GM11168 (cell line): ENCODE results near the gene HOXA1.

Source experiments
- in situ Hi-C: fragments of 300-500 bp; cut with MboI; formaldehyde crosslinking; loops from one replicate; pipeline ENCODE4 v1.12.0; 2022; ENCODE audit warnings: low sequenced_read_pairs; ENCODE audit not compliant: unreplicated experiment

The HOXA1 gene

GRCh38 chr7:27095050-27095896 lies 527 bp downstream of the HOXA1 start:
- in situ Hi-C loops = loop anchor here (10.0 kb wide), 1 partner anchor 820 kb away; no protein-coding TSS in a partner anchor

- in situ Hi-C loops = loop anchor here (10.0 kb wide), 1 partner anchor 820 kb away; no protein-coding TSS in a partner anchor
Observed at GRCh38 chr7:27094304-27095049, 1.3 kb downstream of the HOXA1 start.

DNA sequence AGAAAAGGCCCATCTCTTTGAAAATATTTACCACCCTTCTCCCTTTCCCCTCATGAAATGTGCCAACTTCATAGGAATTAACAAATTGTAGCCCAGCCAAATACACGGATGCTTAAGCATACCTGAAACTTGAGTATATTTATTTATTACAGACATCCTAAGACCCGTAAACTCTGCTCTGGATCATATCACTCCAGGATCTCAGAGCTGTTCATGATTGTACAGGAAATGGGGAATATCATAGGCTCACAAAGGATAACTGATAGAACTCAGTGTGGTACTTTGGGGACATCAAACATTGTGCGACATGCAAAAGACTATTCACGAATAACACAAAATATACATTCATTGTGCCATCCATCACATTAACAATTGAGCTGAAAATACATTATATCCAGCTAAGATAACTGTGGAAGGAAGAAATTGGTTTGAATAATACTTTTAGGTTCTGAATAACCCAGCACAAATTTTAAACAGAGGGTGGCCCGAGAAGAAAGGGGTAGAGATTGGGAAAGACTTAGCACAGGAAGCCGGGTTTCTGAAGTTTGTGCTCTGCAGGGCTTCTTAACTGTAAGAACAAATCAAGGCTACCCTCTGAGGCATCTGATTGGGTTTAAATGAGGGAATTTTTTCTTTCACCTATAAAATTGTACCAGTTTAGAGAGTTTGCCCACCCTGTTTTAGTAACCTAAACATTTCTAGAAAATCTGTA lies 2.5 kb downstream of the HOXA1 start:
- in situ Hi-C loops = loop anchor here (10.0 kb wide), 1 partner anchor 819 kb away; no protein-coding TSS in a partner anchor

DNA sequence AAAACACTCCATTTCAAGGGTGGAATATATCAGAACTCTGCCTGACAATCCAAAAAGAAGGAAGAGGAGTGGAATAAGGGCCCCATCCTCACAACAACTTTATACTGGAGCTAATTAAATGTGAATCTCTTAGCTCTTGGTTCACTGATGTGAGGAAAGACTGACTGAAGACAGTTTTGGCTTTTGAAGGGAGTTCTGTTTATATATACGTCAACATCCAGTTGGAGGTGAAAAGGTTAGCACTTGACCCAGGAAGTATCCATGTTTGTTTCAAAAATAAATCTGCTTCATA lies 3.0 kb downstream of the HOXA1 start:
- in situ Hi-C loops = loop anchor here (10.0 kb wide), 1 partner anchor 818 kb away; no protein-coding TSS in a partner anchor

GRCh38 chr7:27091941-27092818 lies 3.6 kb downstream of the HOXA1 start:
- in situ Hi-C loops = loop anchor here (10.0 kb wide), 1 partner anchor 817 kb away; no protein-coding TSS in a partner anchor

- in situ Hi-C loops = loop anchor here (10.0 kb wide), 1 partner anchor 816 kb away; no protein-coding TSS in a partner anchor
Observed at GRCh38 chr7:27091105-27091504, 4.7 kb downstream of the HOXA1 start.

DNA sequence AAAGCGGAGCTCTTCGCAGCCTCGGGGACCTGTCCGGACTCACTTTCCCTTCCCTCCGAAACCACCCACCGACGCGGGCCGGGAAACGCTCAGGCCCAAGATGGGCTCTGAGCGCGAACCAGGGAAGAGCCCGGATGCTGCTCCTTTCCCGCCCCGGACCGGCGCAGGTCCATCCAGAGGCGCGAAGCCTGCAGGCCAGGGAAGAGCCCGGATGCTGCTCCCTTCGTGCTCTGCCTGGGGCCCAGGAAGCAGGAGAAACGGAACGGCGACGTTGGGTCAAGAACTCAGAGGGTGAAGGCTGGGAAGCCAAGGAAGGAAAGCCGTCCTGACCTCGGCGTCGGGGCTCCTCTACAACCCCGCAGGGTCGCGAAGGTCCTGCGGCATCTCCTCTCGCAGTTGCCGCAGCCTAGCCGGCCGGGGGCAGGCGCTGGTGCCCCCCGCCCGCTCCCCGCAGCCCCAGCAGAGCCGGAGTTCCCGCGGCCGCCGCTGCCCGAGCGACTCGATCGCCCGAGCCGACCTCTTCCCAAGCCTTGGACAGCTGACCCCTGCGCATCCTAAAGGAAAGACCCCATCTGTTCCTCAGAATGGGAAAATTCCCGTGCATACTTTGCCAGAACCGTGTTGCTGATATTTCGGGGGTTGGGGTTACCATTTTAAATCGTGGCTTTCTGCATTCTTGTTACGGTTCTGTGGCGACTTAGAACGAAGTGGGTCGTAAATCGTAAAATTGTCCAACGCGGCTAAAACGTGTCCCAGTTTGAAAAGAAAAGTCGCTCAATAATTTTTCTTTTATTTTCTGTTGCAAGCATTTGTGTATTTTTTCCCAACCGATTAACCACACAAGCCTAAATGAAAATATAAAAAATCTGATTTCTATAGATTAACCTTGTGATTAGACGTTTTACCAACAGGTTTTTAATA lies 7.5 kb downstream of the HOXA1 start:
- in situ Hi-C loops = no loop called here

- in situ Hi-C loops = no loop called here
Observed at GRCh38 chr7:27083646-27084045, 12.2 kb downstream of the HOXA1 start.

- in situ Hi-C loops = no loop called here
Observed at GRCh38 chr7:27082171-27082570, 13.6 kb downstream of the HOXA1 start.

- in situ Hi-C loops = no loop called here
Observed at GRCh38 chr7:27080844-27081436, 14.9 kb downstream of the HOXA1 start.

- in situ Hi-C loops = no loop called here
Observed at GRCh38 chr7:27079234-27079975, 16.4 kb downstream of the HOXA1 start.

DNA sequence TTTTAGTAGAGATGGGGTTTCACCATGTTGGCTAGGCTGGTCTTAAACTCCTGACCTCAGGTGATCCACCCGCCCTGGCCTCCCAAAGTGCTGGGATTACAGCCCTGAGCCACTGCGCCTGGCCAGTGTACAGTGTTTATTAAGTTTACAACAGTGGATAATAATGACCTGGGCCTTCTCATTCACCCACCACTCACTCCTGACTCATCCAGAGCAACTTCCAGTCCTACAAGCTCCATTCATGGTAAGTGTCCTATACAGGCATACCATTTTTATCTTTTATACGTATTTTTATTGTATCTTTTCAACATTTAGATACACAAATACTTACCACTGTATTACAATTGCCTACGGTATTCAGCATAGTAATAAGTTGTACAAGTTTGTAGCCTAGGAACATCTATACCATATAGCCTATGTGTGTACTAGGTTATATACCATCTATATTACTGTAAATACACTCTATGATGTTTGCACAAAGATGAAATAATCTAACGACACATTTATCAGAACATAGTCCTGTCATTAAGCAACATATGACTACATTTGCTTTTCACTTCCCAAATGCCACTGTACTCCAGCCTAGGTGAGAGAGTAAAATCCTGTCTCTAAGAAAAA lies 17.1 kb downstream of the HOXA1 start:
- in situ Hi-C loops = no loop called here

GRCh38 chr7:27073076-27073475 lies 22.7 kb downstream of the HOXA1 start:
- in situ Hi-C loops = no loop called here

- in situ Hi-C loops = no loop called here
Observed at GRCh38 chr7:27071622-27072390, 24.0 kb downstream of the HOXA1 start.

DNA sequence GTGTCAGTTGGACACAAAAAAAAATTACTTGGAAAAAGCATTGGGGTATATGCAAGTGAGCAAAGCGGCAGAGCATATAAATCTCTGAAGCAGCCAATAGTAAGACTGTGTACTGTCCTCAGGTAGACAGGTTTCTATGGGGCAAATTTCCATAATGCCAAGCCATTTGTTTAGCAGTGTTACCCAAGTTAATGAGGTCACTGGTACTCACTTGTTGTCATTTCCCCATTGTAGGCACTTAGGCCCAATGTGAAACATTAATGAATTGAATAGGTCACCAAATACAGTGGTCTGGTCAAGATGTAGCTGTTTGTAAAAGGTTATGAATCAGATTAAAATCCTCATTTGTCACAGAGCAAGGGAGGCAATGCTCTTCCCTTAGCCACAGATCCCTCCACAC lies 27.5 kb downstream of the HOXA1 start:
- in situ Hi-C loops = no loop called here

DNA sequence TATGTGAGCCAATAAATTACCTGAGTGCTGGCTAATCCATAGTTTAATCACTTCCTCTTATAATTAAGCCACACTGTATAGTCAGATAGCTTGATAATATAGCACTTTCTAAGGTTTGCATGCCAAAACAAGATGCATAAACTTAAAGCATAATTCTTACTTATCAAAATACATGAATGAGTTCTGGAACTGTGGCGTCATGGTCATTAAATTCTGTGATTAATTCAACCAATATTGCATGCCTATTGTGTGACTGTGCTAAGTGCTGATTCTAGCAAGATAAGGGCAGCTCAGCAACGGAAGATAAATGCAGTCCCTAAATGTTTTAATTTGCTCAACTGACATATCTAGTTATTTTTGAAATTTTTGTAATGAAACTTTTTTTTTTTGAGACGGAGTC lies 29.7 kb downstream of the HOXA1 start:
- in situ Hi-C loops = no loop called here

DNA sequence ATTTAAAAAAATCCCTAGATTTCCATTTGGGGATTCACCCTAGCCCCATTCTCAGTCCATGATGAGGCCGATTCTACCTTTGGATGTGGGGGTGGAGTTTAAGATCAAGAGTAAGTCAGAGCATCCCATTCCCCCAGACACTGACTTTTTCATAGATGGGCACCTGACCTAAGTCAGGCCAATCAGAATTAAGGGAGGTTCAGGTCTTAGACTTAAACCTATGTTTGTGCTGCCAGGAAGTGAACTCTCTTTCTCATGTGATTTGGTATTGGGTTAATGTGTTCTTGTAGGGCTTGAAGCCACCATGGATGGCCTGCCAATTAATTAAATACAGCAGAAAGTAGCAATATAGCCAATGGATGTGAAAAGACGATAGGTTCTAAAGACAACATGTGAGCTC lies 30.1 kb downstream of the HOXA1 start:
- in situ Hi-C loops = no loop called here
